Measurements from ENCODE around the gene NEU4.

DNA sequence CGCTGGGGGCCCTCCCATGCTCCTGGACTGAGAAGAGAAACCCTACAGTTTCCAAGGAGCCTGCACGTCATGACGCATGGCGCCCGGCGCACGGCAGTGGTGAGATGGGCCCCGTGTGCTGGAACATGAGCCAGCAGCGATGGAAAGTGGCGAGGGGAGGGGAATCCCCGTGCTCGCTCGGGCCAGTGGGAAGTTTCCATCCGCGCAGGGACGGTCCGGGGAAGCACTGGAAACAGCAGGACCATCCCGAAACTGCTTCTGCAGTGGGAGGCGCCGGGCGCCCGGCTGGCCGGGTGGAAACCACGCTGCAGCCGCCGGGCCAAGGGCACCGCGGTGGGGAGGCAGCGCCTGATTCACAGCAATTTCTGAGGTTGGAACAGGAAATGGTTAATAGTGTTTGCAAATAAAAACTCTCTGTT, 54.6 kb downstream of the NEU4 start:
- TF ChIP-seq POLR2AphosphoS5 (IDR thresholded peaks at IDR 0.05; ENCODE audit: borderline replicate concordance, low read depth, low read length) (no peak), EZH2 (IDR thresholded peaks at IDR 0.05) (no peak), FOXP2 (optimal IDR thresholded peaks at IDR 0.05; ENCODE audit: control extremely low read depth, extremely low read length, insufficient read depth) (no peak)

Measured in SK-N-MC (cell line).